ENCODE measurements around the gene TMEM38B. TPM values are rescaled to one million over a fixed set of nuclear protein-coding genes. Genes with fewer than 3 reads are reported as not detected.
"Not testable (repeated sequence)": the region's sequence is repeated elsewhere in the genome, so short reads cannot be mapped to it uniquely, and the experiment has no call there.

The TMEM38B gene
- total RNA-seq, 1 donor from 2014 or later, result 144 TPM

DNA sequence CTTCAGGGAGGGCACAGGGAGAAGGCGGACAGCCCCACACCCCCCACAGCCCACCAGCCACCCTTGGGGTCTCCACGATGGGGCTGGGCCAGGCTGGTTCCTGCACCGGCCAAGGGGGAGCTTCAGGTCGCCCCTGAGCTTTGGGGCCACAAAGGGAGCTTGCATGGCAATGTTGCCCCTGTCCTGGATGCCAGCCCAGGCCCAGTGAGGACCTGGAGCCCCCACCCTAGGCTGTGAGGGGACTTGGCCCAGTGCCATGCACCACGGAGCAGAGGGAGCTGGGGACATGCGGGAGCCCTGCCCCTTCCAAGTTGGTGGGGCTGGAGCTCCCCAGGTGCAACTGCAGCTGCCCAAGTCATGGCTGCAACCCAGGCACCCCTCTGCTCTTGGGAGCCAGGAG, 18.4 kb downstream of the TMEM38B start:
- no peaks in the 10 kb centered on the region for H3K9me3 ChIP-seq (ENCODE audit: control insufficient read depth in 3 of 3, low read length in 3 of 3)
- no peak overlapping the region for H3K4me3 ChIP-seq (ENCODE audit: low read length in 3 of 3)
- no peak overlapping the region for H3K9ac ChIP-seq (ENCODE audit: low read depth in 1 of 3, low read length in 3 of 3)
- H3K36me3 ChIP-seq (ENCODE audit: control insufficient read depth in 3 of 3, insufficient read depth in 3 of 3, low read length in 3 of 3), result peaks cover 0 to 8% (median 7%) of the 10 kb centered on the region in 3 donors
- H3K27me3 ChIP-seq (ENCODE audit: control insufficient read depth in 3 of 3, insufficient read depth in 3 of 3, low read length in 3 of 3), result no peaks in the 10 kb centered on the region
- H3K27ac ChIP-seq (ENCODE audit: low read depth, low read length), result no peak overlapping the region
- H3K4me1 ChIP-seq (ENCODE audit: control insufficient read depth in 3 of 3, insufficient read depth in 3 of 3, low read length in 3 of 3), result peaks cover 9 to 32% (median 11%) of the 10 kb centered on the region in 3 donors

DNA sequence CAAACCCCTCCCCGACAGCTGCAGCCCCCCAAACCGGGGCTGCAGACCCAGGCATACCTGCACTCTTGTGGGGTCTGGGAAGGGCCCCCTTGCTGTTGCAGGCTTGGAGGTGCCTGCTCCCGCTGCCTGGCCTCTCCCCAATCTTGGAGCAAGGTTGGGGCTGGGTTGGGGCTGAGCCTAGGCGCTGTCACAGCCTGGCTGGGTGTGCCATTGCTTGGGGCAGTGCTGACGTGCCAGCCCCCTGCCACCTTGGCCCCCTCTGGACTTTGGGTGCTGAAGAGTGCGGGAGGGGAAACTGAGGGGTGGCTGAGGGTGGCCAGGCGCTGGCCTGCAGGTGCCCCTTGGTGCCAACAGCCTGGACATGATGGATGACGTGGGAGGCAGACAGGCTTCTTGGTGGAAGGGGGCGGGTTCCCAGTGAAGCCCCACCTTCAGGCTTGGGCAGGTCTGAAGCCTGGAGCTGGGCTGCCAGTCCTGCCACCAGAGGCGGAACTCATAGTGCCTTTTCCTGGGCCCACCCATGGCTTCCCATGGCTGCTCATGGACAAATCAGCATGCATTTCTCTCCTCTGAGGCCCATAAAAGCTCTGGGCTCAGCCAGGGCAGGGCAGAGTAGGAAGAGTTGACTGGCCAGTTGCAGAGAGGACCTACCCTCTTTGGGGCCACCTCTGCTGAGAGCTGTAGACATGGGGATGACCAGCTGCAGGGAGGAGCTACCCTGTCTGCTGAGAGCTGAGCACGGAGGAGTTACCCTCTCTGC, 19.1 kb downstream of the TMEM38B start:
- peaks cover 0 to 8% (median 7%) of the 10 kb centered on the region in 3 donors for H3K36me3 ChIP-seq (ENCODE audit: control insufficient read depth in 3 of 3, insufficient read depth in 3 of 3, low read length in 3 of 3)
- no peak overlapping the region for H3K4me3 ChIP-seq (ENCODE audit: low read length in 3 of 3)
- H3K27ac ChIP-seq (ENCODE audit: low read depth, low read length), result no peak overlapping the region
- H3K27me3 ChIP-seq (ENCODE audit: control insufficient read depth in 3 of 3, insufficient read depth in 3 of 3, low read length in 3 of 3), result no peaks in the 10 kb centered on the region
- no peak overlapping the region for H3K9ac ChIP-seq (ENCODE audit: low read depth in 1 of 3, low read length in 3 of 3)
- no peaks in the 10 kb centered on the region for H3K9me3 ChIP-seq (ENCODE audit: control insufficient read depth in 3 of 3, low read length in 3 of 3)
- peaks cover 6 to 32% (median 11%) of the 10 kb centered on the region in 3 donors for H3K4me1 ChIP-seq (ENCODE audit: control insufficient read depth in 3 of 3, insufficient read depth in 3 of 3, low read length in 3 of 3)

DNA sequence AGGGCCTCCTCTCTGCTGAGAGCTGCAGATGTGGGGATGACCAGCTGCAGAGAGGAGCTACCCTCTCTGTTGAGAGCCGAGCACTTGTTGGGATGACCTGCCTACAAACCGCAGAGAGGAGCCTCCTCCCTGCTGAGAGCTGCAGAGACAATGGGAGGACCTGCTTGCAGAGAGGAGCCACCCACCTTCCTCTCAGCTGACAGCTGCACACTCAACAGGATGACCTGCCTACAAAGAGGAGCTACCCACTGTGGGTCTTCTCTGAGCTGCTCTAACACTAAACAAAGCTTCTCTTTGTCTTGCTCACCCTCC, 19.6 kb downstream of the TMEM38B start:
- no peaks in the 10 kb centered on the region for H3K27me3 ChIP-seq (ENCODE audit: control insufficient read depth in 3 of 3, insufficient read depth in 3 of 3, low read length in 3 of 3)
- H3K27ac ChIP-seq (ENCODE audit: low read depth, low read length), result no peak overlapping the region
- no peak overlapping the region for H3K9ac ChIP-seq (ENCODE audit: low read depth in 1 of 3, low read length in 3 of 3)
- peaks cover 5 to 32% (median 11%) of the 10 kb centered on the region in 3 donors for H3K4me1 ChIP-seq (ENCODE audit: control insufficient read depth in 3 of 3, insufficient read depth in 3 of 3, low read length in 3 of 3)
- no peaks in the 10 kb centered on the region for H3K9me3 ChIP-seq (ENCODE audit: control insufficient read depth in 3 of 3, low read length in 3 of 3)
- no peak overlapping the region for H3K4me3 ChIP-seq (ENCODE audit: low read length in 3 of 3)
- H3K36me3 ChIP-seq (ENCODE audit: control insufficient read depth in 3 of 3, insufficient read depth in 3 of 3, low read length in 3 of 3), result peaks cover 0 to 8% (median 7%) of the 10 kb centered on the region in 3 donors

DNA sequence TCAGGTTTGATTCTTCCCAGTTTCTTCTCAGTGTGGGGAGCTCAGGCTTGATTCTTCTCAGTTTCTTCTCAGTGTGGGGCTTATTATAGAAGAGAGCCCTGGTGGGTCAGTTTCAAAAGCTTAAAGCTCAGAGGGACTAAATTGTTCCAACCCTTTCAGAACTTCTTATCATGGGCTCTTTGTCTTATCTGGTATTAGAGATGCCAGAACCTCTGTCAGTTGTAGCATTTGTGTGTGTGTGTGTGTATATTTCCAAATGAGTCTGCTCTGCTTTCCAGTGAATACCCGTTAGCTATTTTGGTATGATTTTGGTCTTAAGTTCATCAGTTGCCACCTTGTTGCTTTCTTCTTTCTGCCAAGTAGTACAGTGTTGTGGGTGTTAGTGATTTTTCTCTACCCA, 21.8 kb downstream of the TMEM38B start:
- no peaks in the 10 kb centered on the region for H3K27me3 ChIP-seq (ENCODE audit: control insufficient read depth in 3 of 3, insufficient read depth in 3 of 3, low read length in 3 of 3)
- H3K4me1 ChIP-seq (ENCODE audit: control insufficient read depth in 3 of 3, insufficient read depth in 3 of 3, low read length in 3 of 3), result peaks cover 5 to 29% (median 11%) of the 10 kb centered on the region in 3 donors
- H3K36me3 ChIP-seq (ENCODE audit: control insufficient read depth in 3 of 3, insufficient read depth in 3 of 3, low read length in 3 of 3), result peaks cover 0 to 7% (median 5%) of the 10 kb centered on the region in 3 donors
- H3K9ac ChIP-seq (ENCODE audit: low read depth in 1 of 3, low read length in 3 of 3), result no peak overlapping the region
- H3K4me3 ChIP-seq (ENCODE audit: low read length in 3 of 3), result no peak overlapping the region
- H3K27ac ChIP-seq (ENCODE audit: low read depth, low read length), result no peak overlapping the region
- no peaks in the 10 kb centered on the region for H3K9me3 ChIP-seq (ENCODE audit: control insufficient read depth in 3 of 3, low read length in 3 of 3)

DNA sequence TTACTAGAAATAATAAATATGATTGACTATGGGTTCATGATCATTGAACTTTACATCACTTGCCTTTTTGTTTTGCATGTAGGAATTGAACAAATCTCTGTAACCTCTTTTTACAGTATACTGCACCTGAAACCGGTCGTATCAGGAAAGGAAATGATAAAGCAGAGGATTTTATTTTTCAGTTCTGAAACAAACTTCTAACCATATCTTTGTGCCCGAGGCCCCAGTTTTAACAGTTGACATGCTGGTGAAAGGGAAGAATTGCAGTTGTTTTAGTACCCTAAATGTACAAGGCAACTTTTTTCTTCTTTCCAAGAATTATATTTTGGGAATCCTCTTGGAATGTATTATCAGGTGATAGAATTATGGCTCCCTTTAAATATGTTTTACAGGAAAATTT, 27.8 kb downstream of the TMEM38B start:
- Histone ChIP-seq H3K4me1 (ENCODE audit: control insufficient read depth in 3 of 3, insufficient read depth in 3 of 3, low read length in 3 of 3) (no peaks in the 10 kb centered on the region), H3K27ac (ENCODE audit: low read depth, low read length) (no peak overlapping the region), H3K27me3 (ENCODE audit: control insufficient read depth in 3 of 3, insufficient read depth in 3 of 3, low read length in 3 of 3) (no peaks in the 10 kb centered on the region), H3K9ac (ENCODE audit: low read depth in 1 of 3, low read length in 3 of 3) (no peak overlapping the region), H3K9me3 (ENCODE audit: control insufficient read depth in 3 of 3, low read length in 3 of 3) (no peaks in the 10 kb centered on the region), H3K4me3 (ENCODE audit: low read length in 3 of 3) (no peak overlapping the region), H3K36me3 (ENCODE audit: control insufficient read depth in 3 of 3, insufficient read depth in 3 of 3, low read length in 3 of 3) (peaks cover 2 to 9% (median 9%) of the 10 kb centered on the region in 3 donors)

DNA sequence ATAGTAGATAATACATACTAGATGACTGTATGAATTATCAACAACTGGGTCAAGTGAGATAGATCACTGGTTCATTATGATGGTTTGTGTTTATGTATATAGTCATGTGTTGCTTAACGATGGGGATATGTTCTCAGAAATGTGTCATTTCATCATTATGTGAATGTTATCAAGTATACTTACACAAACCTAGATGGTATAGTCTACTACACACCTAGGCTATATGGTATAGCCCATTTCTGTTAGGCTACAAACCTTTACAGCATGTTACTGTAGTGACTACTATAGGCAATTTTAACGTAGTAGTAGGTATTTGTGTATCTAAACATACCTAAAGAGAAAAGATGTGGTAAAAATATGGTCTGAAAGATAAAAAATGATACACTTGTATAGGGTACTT, 31.0 kb downstream of the TMEM38B start:
- Histone ChIP-seq H3K27ac (ENCODE audit: low read depth, low read length) (no peak overlapping the region), H3K4me3 (ENCODE audit: low read length in 3 of 3) (no peak overlapping the region), H3K27me3 (ENCODE audit: control insufficient read depth in 3 of 3, insufficient read depth in 3 of 3, low read length in 3 of 3) (no peaks in the 10 kb centered on the region), H3K36me3 (ENCODE audit: control insufficient read depth in 3 of 3, insufficient read depth in 3 of 3, low read length in 3 of 3) (peaks cover 2 to 9% (median 9%) of the 10 kb centered on the region in 3 donors), H3K4me1 (ENCODE audit: control insufficient read depth in 3 of 3, insufficient read depth in 3 of 3, low read length in 3 of 3) (no peaks in the 10 kb centered on the region), H3K9ac (ENCODE audit: low read depth in 1 of 3, low read length in 3 of 3) (no peak overlapping the region), H3K9me3 (ENCODE audit: control insufficient read depth in 3 of 3, low read length in 3 of 3) (no peaks in the 10 kb centered on the region)

DNA sequence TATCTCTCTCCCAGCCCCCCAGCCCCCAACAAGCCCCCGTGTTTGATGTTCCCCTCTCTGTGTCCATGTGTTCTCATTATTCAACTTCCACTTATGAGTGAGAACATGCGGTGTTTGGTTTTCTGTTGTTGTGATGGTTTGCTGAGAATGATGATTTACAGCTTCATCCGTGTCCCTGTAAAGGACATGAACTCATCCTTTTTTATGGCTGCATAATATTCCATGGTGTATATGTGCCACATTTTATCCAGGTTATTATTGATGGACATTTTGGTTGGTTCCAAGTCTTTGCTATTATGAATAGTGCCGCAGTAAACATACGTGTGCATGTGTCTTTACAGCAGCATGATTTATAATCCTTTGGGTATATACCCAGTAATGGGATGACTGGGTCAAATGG, 33.9 kb downstream of the TMEM38B start:
- not testable (repeated sequence) for H3K9me3 ChIP-seq (ENCODE audit: control insufficient read depth in 3 of 3, low read length in 3 of 3); H3K27me3 ChIP-seq (ENCODE audit: control insufficient read depth in 3 of 3, insufficient read depth in 3 of 3, low read length in 3 of 3); H3K27ac ChIP-seq (ENCODE audit: low read depth, low read length); H3K36me3 ChIP-seq (ENCODE audit: control insufficient read depth in 3 of 3, insufficient read depth in 3 of 3, low read length in 3 of 3); H3K9ac ChIP-seq (ENCODE audit: low read depth in 1 of 3, low read length in 3 of 3); H3K4me1 ChIP-seq (ENCODE audit: control insufficient read depth in 3 of 3, insufficient read depth in 3 of 3, low read length in 3 of 3); H3K4me3 ChIP-seq (ENCODE audit: low read length in 3 of 3)

DNA sequence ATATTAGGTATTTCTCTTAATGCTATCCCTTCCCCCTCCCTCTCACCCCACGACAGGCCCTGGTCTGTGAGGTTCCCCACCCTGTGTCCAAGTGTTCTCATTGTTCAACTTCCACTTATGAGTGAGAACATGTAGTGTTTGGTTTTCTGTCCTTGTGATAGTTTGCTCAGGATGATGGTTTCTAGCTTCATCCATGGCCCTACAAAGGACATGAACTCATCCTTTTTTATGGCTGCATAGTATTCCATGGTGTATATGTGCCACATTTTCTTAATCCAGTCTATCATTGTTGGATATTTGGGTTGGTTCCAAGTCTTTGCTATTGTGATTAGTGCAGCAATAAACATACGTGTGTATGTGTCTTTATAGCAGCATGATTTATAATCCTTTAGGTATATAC, 37.1 kb downstream of the TMEM38B start:
- H3K27ac ChIP-seq (ENCODE audit: low read depth, low read length); H3K27me3 ChIP-seq (ENCODE audit: control insufficient read depth in 3 of 3, insufficient read depth in 3 of 3, low read length in 3 of 3); H3K4me1 ChIP-seq (ENCODE audit: control insufficient read depth in 3 of 3, insufficient read depth in 3 of 3, low read length in 3 of 3); H3K9ac ChIP-seq (ENCODE audit: low read depth in 1 of 3, low read length in 3 of 3); H3K9me3 ChIP-seq (ENCODE audit: control insufficient read depth in 3 of 3, low read length in 3 of 3); H3K4me3 ChIP-seq (ENCODE audit: low read length in 3 of 3): not testable (repeated sequence)
- H3K36me3 ChIP-seq (ENCODE audit: control insufficient read depth in 3 of 3, insufficient read depth in 3 of 3, low read length in 3 of 3), result peaks cover 0 to 12% (median 5%) of the 10 kb centered on the region in 3 donors

DNA sequence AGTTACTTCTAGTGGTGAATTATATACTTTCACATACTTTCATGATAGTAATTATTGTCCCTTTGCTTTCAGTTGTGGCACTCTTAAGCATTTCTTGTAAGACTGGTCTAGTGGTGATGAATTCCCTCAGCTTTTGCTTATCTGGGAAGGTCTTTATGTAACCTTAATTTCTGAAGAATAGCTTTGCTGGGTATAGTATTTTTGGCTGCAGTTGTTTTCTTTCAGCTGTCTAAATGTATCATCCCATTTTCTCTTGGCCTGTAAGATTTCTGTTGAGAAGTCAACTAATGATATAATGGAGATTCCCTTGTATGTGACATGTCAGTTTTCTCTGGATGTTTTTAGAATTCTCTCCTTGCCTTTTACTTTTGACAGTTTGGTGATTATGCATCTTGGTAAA, 41.0 kb downstream of the TMEM38B start:
- peaks cover 3 to 14% (median 8%) of the 10 kb centered on the region in 3 donors for H3K9me3 ChIP-seq (ENCODE audit: control insufficient read depth in 3 of 3, low read length in 3 of 3)

DNA sequence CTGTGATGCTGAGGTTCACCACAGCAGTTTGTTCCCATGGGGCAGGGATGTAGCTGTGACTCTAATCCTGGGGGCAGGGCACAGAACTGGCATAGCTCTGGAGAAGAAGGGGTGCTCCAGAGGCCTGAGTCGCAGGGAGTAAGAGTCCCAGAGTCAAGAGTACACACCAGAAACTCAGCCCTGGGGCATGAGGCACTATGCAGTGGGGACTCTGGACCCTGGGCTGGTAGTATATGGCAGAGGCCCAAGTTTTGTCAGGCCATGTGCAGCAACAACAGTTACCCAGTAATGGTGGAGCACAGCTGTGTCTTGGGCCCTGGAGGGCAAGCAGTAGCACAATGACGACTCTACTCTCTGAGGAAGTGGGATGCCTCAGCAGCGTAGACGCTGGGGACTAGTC, 42.9 kb downstream of the TMEM38B start:
- Histone ChIP-seq H3K9me3 (ENCODE audit: control insufficient read depth in 3 of 3, low read length in 3 of 3) (peaks cover 3 to 14% (median 8%) of the 10 kb centered on the region in 3 donors), H3K9ac (ENCODE audit: low read depth in 1 of 3, low read length in 3 of 3) (no peak overlapping the region), H3K36me3 (ENCODE audit: control insufficient read depth in 3 of 3, insufficient read depth in 3 of 3, low read length in 3 of 3) (peaks cover 11 to 23% (median 11%) of the 10 kb centered on the region in 3 donors), H3K27ac (ENCODE audit: low read depth, low read length) (no peak overlapping the region), H3K4me3 (ENCODE audit: low read length in 3 of 3) (no peak overlapping the region), H3K27me3 (ENCODE audit: control insufficient read depth in 3 of 3, insufficient read depth in 3 of 3, low read length in 3 of 3) (no peaks in the 10 kb centered on the region), H3K4me1 (ENCODE audit: control insufficient read depth in 3 of 3, insufficient read depth in 3 of 3, low read length in 3 of 3) (no peaks in the 10 kb centered on the region)

More for the DNA sequence above, 41.0 kb downstream of the TMEM38B start:
- H3K9ac ChIP-seq (ENCODE audit: low read depth in 1 of 3, low read length in 3 of 3), result no peak overlapping the region
- no peaks in the 10 kb centered on the region for H3K27me3 ChIP-seq (ENCODE audit: control insufficient read depth in 3 of 3, insufficient read depth in 3 of 3, low read length in 3 of 3)
- H3K27ac ChIP-seq (ENCODE audit: low read depth, low read length), result no peak overlapping the region
- H3K36me3 ChIP-seq (ENCODE audit: control insufficient read depth in 3 of 3, insufficient read depth in 3 of 3, low read length in 3 of 3), result peaks cover 11 to 23% (median 11%) of the 10 kb centered on the region in 3 donors
- no peaks in the 10 kb centered on the region for H3K4me1 ChIP-seq (ENCODE audit: control insufficient read depth in 3 of 3, insufficient read depth in 3 of 3, low read length in 3 of 3)
- no peak overlapping the region for H3K4me3 ChIP-seq (ENCODE audit: low read length in 3 of 3)

Measured in skeletal muscle tissue (tissue), 4 donors.